K562 (cell line): Measurements from ENCODE around the gene FCRLA. TPM values are rescaled to one million over a fixed set of nuclear protein-coding genes. Genes with fewer than 3 reads are reported as not detected.

ENCODE experiments used
- ATF1 ChIP-seq, 2 experiments: fragments of 450-650 bp in 1 of 2; IDR thresholded peaks; 2 replicates each; pipeline ENCODE4 v1.6.1; 2016; ENCODE audit warnings: missing compliant biosample characterization in 1 of 2, missing genetic modification characterization in 1 of 2
- CSDE1 ChIP-seq, 2 experiments: fragments of 450-650 bp; IDR thresholded peaks; 2 replicates each; pipeline ENCODE4 v1.6.1; 2016; ENCODE audit warnings: mild to moderate bottlenecking in 1 of 2
- ELF4 ChIP-seq: fragments of 450-650 bp; formaldehyde crosslinking; IDR thresholded peaks from 2 replicates; pipeline ENCODE4 v1.4.0; 2022; ENCODE audit warnings: missing genetic modification characterization
- HMG20B ChIP-seq: fragments of 250-450 bp; sonication (Bioruptor Pico); IDR thresholded peaks from 2 replicates; pipeline ENCODE4 v1.5.0; 2021; ENCODE audit warnings: mild to moderate bottlenecking
- IRF1 ChIP-seq: sonication (generic); formaldehyde crosslinking; IDR thresholded peaks from 2 replicates; pipeline ENCODE4 v1.8.0; 2022; ENCODE audit warnings: missing genetic modification reagents, mild to moderate bottlenecking, borderline replicate concordance
- PHF8 ChIP-seq: fragments of 200-600 bp; sonication (generic); IDR thresholded peaks from 2 replicates; pipeline ENCODE4 v1.6.1; 2012; ENCODE audit warnings: mixed run types, mild to moderate bottlenecking, inconsistent platforms, low read length, moderate library complexity, borderline replicate concordance
- RBM15 ChIP-seq: fragments of 200-400 bp; formaldehyde crosslinking; IDR thresholded peaks from 2 replicates; pipeline ENCODE4 v1.6.1; 2018; ENCODE audit warnings: mild to moderate bottlenecking, low read length, moderate library complexity; ENCODE audit not compliant: insufficient read depth
- SIRT6 ChIP-seq: IDR thresholded peaks from one replicate; pipeline ENCODE4 v1.6.1; 2012; ENCODE audit warnings: low read depth, mild to moderate bottlenecking, control low read depth, inconsistent platforms, low read length, moderate library complexity
- UBTF ChIP-seq, 2 experiments: IDR thresholded peaks; 2 replicates each; pipeline ENCODE4 v1.6.1; 2012; ENCODE audit warnings: improper control_type of control experiment in 2 of 2, low read depth in 2 of 2, low read length in 2 of 2, borderline replicate concordance in 1 of 2
- ZC3H11A ChIP-seq: IDR thresholded peaks from 2 replicates; pipeline ENCODE4 v1.6.1; 2012; ENCODE audit warnings: low read depth, low read length, improper control_type of control experiment
- ZNF165 ChIP-seq: fragments of 250-450 bp; sonication (Bioruptor Pico); IDR thresholded peaks from 2 replicates; pipeline ENCODE4 v1.4.0; 2020; ENCODE audit warnings: borderline replicate concordance
- ZNF253 ChIP-seq: fragments of 250-450 bp; sonication (Bioruptor Pico); conservative IDR thresholded peaks from 2 replicates; pipeline ENCODE4 v1.6.1; 2021; ENCODE audit warnings: mild to moderate bottlenecking
- ZNF263 ChIP-seq: sonication (generic); formaldehyde crosslinking; IDR thresholded peaks from 2 replicates; pipeline ENCODE4 v1.8.0; 2022; ENCODE audit warnings: mild to moderate bottlenecking, missing genetic modification reagents, borderline replicate concordance
- ZNF780A ChIP-seq: fragments of 250-450 bp; sonication (Bioruptor Pico); IDR thresholded peaks from 2 replicates; pipeline ENCODE4 v1.5.0; 2021; ENCODE audit warnings: mild to moderate bottlenecking
- polyA plus RNA-seq, 8 experiments: library from polyadenylated mRNA; depleted of rRNA in 4 of 8; stranded (reverse) in 5 of 8; unstranded in 3 of 8; fragments of >200 nt; fragmentation: Nextera tagmentation in 2 of 8; fragmentation: Illumina TruSeq in 1 of 8; extraction: Ambion mirVana in 2 of 8; extraction: Trizol in 1 of 8; gene quantifications; 2 replicates each; pipeline versions ENCODE4 v1.2.1 to v1.2.3, GENCODE V29; 2011 to 2014; ENCODE audit warnings: inconsistent platforms in 1 of 8, missing spikeins in 1 of 8
- total RNA-seq, 7 experiments: library from RNA; depleted of rRNA in 6 of 7; stranded (reverse); fragments of >200 nt in 6 of 7; fragmentation: Illumina TruSeq in 2 of 7; extraction: Trizol in 2 of 7; gene quantifications; 2 replicates each; pipeline versions ENCODE4 v1.2.1 to v1.2.3, GENCODE V29; 2011 to 2021; ENCODE audit warnings: low replicate concordance in 1 of 7
- TF ChIP-seq, protein P1 (sequence below): fragments of 450-650 bp; IDR thresholded peaks from 2 replicates; pipeline ENCODE4 v1.6.1; 2018; ENCODE audit not compliant: partially characterized antibody
- TF ChIP-seq, protein P2 (sequence below), 2 experiments: fragments of 250-450 bp in 1 of 2; fragments of 450-650 bp in 1 of 2; sonication (Bioruptor Pico) in 1 of 2; IDR thresholded peaks; 2 replicates each; pipeline versions ENCODE4 v1.6.1 to v1.8.0; 2016 to 2021; ENCODE audit warnings: mild to moderate bottlenecking in 2 of 2, moderate library complexity in 2 of 2, missing compliant biosample characterization in 1 of 2, missing genetic modification characterization in 1 of 2
- TF ChIP-seq, protein P3 (sequence below): fragments of 200-800 bp; sonication (Bioruptor generic); IDR thresholded peaks from 2 replicates; pipeline ENCODE4 v1.6.1; 2017; ENCODE audit warnings: missing genetic modification characterization, missing compliant biosample characterization

The FCRLA gene
- total and polyA plus RNA-seq, 9 of the 15 experiments (the other 6 are each of a cell fraction or from before 2014, with no cell fraction given), result 0.09 to 0.84 (median 0.44) TPM

- TF ChIP-seq, protein P1, sequence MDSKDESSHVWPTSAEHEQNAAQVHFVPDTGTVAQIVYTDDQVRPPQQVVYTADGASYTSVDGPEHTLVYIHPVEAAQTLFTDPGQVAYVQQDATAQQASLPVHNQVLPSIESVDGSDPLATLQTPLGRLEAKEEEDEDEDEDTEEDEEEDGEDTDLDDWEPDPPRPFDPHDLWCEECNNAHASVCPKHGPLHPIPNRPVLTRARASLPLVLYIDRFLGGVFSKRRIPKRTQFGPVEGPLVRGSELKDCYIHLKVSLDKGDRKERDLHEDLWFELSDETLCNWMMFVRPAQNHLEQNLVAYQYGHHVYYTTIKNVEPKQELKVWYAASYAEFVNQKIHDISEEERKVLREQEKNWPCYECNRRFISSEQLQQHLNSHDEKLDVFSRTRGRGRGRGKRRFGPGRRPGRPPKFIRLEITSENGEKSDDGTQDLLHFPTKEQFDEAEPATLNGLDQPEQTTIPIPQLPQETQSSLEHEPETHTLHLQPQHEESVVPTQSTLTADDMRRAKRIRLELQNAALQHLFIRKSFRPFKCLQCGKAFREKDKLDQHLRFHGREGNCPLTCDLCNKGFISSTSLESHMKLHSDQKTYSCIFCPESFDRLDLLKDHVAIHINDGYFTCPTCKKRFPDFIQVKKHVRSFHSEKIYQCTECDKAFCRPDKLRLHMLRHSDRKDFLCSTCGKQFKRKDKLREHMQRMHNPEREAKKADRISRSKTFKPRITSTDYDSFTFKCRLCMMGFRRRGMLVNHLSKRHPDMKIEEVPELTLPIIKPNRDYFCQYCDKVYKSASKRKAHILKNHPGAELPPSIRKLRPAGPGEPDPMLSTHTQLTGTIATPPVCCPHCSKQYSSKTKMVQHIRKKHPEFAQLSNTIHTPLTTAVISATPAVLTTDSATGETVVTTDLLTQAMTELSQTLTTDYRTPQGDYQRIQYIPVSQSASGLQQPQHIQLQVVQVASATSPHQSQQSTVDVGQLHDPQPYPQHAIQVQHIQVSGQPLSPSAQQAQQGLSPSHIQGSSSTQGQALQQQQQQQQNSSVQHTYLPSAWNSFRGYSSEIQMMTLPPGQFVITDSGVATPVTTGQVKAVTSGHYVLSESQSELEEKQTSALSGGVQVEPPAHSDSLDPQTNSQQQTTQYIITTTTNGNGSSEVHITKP, result peak; percentile 39
- TF ChIP-seq ELF4 (CRISPR knock-in tag), result no peak
- TF ChIP-seq, protein P2, sequence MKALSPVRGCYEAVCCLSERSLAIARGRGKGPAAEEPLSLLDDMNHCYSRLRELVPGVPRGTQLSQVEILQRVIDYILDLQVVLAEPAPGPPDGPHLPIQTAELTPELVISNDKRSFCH (CRISPR knock-in tag; IDR thresholded peaks at IDR 0.05), result no peak
- TF ChIP-seq, protein P2 (tag; IDR thresholded peaks at IDR 0.05), result no peak
- TF ChIP-seq CSDE1 (IDR thresholded peaks at IDR 0.05), result no peak; a peak in 1 of 4 replicates
- TF ChIP-seq ZNF253, result no peak
- no peak for TF ChIP-seq HMG20B (CRISPR knock-in tag)
- no peak for TF ChIP-seq ZNF780A (CRISPR knock-in tag)
- TF ChIP-seq ATF1 (CRISPR knock-in tag; IDR thresholded peaks at IDR 0.05), result no peak
- peak; percentile 48; the same call in 1 of the 2 replicates for TF ChIP-seq ATF1 (tag; IDR thresholded peaks at IDR 0.05)
- TF ChIP-seq IRF1 (CRISPR knock-in tag), result no peak
- no peak for TF ChIP-seq ZNF165
- TF ChIP-seq RBM15, result no peak
- no peak for TF ChIP-seq ZC3H11A
- no peak for TF ChIP-seq PHF8
- TF ChIP-seq ZNF263, result no peak; the same call in 1 of the 2 replicates
- TF ChIP-seq UBTF (IDR thresholded peaks at IDR 0.05; ENCODE audit: borderline replicate concordance in 1 of 2, low read depth in 2 of 2, low read length in 2 of 2), result no peak
- TF ChIP-seq, protein P3, sequence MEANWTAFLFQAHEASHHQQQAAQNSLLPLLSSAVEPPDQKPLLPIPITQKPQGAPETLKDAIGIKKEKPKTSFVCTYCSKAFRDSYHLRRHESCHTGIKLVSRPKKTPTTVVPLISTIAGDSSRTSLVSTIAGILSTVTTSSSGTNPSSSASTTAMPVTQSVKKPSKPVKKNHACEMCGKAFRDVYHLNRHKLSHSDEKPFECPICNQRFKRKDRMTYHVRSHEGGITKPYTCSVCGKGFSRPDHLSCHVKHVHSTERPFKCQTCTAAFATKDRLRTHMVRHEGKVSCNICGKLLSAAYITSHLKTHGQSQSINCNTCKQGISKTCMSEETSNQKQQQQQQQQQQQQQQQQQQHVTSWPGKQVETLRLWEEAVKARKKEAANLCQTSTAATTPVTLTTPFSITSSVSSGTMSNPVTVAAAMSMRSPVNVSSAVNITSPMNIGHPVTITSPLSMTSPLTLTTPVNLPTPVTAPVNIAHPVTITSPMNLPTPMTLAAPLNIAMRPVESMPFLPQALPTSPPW (CRISPR knock-in tag), result no peak
- no peak for TF ChIP-seq SIRT6
These were observed 31.7 kb downstream of the FCRLA start (continued) for GRCh38 chr1:161738627-161739287.
